ENCODE measurements around the gene SLC39A12.

- TF ChIP-seq, protein P1, sequence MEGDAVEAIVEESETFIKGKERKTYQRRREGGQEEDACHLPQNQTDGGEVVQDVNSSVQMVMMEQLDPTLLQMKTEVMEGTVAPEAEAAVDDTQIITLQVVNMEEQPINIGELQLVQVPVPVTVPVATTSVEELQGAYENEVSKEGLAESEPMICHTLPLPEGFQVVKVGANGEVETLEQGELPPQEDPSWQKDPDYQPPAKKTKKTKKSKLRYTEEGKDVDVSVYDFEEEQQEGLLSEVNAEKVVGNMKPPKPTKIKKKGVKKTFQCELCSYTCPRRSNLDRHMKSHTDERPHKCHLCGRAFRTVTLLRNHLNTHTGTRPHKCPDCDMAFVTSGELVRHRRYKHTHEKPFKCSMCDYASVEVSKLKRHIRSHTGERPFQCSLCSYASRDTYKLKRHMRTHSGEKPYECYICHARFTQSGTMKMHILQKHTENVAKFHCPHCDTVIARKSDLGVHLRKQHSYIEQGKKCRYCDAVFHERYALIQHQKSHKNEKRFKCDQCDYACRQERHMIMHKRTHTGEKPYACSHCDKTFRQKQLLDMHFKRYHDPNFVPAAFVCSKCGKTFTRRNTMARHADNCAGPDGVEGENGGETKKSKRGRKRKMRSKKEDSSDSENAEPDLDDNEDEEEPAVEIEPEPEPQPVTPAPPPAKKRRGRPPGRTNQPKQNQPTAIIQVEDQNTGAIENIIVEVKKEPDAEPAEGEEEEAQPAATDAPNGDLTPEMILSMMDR (conservative IDR thresholded peaks at IDR 0.05; ENCODE audit: low read depth, low read length), result no peak
- TF ChIP-seq USF2 (IDR thresholded peaks at IDR 0.05; ENCODE audit: low read depth, low read length) (no peak), POLR2A (IDR thresholded peaks at IDR 0.05; ENCODE audit: low read depth, low read length) (no peak), CEBPB (IDR thresholded peaks at IDR 0.05; ENCODE audit: low read depth, low read length) (no peak), RCOR1 (IDR thresholded peaks at IDR 0.05; ENCODE audit: insufficient replicate concordance, low read length) (no peak), RAD21 (IDR thresholded peaks at IDR 0.05; ENCODE audit: low read length) (no peak), ELK1 (IDR thresholded peaks at IDR 0.05; ENCODE audit: borderline replicate concordance, low read depth, low read length) (no peak)
These were observed 47.2 kb upstream of the SLC39A12 start for GRCh38 chr10:17904564-17904963.
